ENCODE data around the gene DMBT1.

The DMBT1 gene

DNA sequence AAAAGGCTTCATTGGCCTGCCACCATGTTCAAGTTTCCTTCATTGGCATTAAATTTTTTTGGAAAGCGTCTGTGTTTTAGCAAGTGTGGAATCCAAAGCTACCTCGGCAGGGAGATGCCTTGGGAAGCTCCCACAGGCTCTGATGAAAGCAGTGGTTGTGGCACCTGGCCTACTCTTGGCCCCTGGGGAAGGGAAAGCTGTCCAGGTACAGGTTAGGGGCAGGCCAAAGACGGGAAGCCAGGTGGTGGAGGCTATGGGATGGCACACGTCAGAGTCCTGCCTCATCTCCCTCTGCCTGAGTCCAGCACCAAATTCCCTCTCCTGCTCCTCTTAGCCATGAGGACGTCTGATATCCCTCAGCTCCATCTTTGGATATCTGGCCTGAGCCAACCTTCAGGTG, 89.3 kb downstream of the DMBT1 start:
- no peak for DNase-seq

DNA sequence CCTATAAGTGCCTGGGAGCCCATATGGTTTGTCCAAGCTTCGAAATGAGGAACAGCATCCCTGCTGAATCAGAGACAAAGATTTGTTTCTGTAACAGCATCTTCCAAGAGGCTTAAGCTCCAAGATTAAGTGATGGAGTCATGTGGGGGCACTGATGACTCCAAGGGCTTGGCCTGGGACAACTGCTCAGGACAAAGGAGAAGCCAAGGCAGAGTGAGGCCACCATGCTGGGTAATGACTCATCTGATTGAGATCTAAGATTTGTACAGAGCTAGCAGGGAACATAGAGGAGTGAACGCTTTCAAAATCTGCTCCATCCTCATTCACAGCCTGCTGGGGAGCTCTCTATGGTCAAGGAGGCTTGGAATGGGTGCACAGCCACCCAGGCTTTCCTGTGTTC, 89.8 kb downstream of the DMBT1 start:
- DNase-seq: no peak

DNA sequence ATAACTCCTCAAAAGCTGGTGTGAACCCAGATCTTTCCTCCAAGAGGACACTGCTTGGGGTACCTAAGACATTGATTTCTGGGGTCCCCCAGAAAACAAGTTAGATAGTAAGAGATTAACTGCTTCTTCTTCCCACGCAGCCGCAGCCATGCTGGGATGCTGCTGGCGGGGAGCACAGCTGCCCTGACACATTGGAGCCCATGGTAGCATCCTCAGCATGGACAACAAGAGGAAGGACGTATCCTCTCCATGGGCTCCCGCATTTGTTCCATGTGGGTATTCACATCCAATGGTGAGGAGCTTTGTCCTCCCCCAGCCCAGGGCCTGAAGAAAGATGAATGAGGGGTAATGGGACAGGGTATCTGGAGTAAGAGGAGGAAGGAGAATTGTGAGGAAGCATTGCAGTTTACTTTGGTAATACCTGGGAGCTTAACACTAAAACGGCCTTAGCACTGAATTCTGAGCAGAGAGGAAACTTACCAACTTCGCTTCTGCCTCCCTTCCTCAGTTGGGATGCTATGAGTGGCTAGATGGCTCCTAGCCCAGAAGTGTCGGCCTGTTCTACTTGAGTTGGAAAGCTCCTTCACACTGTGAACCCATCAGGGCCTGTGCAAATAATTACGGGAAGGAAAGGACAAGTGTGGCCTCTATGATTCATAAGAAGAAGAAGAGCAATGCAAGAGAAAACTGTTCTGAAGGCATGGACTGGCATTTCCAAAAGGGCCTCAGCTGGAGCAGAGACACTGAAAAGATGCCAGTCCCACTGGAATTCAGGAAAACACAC, 95.2 kb downstream of the DMBT1 start:
- no peak for DNase-seq

DNA sequence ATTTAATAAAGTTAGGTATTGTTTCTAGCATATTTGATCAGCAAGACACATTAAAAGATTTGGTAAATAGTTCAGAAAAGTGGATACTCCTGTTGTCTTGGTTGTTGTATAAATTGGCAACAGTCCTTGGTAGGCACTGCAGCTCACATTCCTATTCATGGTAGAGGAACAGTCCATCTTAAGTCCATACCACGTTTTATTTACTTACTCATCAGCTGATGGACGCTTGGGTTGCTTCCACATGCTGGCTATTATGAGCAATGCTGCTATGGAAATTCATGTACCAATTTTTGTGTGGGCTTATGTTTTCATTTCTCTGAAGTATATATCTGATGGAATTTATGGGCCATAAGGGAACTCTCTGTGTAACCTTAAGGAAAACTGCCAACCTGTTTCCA, 95.8 kb downstream of the DMBT1 start:
- no peak for DNase-seq

DNA sequence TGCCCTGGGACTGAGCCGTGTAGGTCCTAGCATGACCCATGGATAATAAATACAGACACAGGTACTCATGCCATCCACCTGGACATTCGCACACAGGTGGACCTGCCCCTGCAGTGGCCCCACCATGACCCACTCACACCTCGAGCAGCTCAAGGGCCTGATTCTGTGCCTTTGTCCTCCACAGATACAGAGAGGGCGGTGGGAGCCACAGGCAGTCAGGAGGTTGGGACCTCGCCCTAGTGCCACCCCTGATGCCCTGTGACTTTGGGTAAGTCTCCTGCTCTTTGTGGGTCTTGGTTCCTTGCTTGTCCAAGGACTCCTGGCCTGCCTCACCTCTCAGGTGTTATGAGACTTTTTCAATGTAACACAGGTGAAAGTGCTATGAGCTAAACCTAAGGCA, 96.2 kb downstream of the DMBT1 start:
- DNase-seq: no peak

DNA sequence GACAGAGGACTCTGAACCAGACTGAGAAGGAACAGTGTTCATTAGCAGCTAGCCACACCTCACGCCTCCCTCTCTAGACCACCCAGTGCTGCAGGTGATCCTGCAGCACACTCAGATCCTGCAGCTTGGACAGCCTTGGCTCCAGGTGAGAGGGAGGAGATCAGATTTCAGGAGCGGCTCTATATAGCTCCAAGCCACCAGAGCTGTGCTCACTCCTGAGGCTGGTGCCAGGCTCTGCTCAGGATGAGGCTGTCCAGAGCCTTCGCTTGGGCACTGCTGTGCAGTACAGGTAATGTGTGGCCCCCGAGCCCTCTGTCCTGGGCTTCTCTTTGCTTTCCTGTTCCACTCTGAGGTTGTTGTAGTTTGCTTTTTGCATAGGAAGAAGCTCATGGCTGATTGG, 96.7 kb downstream of the DMBT1 start:
- DNase-seq: no peak

DNA sequence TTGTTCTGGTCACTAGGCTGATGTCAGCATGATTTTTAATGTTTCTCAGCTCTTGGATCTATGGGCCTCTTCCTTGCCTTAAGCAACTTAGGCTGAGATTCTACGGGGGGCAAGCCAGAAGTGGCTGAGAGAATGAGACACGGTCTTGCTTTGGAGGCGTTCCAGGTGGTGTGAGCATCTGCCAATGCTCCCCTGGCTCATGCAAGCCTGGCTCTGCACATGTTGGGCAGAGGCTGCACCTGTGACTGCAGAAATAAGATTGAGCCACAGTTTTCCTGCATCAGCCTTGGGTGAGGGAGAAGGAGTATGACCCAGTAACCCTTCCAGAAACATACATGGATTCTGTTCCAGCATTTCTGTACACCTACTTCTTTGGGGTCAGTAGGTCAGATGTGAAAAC, 97.2 kb downstream of the DMBT1 start:
- no peak for DNase-seq

DNA sequence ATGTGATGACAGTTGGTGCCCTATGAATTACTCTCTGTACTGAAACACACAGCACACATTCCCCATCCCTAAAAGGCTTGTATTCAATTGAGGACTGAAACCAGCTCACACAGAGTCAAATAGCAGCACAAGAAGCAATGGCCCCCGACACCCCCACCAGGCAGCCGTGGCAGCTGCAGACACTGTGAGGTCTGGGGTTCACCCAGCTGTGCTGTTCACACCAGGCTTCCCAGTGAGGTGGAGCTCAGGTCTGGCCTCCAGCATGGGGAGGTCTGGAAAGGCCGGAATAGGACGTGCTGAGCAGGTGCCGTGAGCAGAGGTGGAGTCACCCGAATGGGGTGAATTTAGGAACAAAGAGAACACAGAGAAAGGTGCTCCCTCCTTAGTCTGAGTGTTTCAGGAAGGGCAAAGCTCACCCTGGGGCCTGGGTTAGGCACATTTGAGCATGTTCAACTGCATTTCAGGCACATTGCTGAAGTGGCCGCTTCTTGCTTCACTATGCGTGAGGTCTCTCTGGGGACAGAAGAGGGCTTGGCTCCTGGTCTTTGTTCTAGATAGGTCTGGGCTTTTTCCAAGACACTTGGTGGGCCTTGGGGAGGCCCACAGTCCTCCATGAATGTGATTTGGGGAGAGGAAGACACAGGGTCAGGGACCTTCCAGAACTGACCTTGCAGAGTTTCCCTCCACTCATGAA, 97.9 kb downstream of the DMBT1 start:
- no peak for DNase-seq

DNA sequence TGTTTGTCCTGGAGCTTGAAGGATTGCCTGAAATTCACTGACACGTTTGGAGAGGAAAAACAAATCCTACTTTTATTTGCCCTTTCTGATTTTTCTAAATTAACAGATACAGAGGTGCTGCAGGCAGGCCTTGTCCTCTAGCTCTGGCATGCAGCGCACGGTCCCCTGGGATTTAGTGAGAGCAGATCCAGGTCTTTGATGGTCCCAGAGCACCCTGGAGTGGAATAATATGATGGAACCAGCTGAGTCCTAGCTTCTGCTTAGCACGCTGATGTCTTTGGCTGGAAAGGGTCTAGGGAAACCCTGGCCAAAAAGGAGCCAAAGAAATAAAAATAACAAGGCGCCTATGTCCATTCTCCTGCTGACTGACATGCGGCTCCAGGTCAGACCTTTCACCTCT, 98.6 kb downstream of the DMBT1 start:
- DNase-seq: no peak

DNA sequence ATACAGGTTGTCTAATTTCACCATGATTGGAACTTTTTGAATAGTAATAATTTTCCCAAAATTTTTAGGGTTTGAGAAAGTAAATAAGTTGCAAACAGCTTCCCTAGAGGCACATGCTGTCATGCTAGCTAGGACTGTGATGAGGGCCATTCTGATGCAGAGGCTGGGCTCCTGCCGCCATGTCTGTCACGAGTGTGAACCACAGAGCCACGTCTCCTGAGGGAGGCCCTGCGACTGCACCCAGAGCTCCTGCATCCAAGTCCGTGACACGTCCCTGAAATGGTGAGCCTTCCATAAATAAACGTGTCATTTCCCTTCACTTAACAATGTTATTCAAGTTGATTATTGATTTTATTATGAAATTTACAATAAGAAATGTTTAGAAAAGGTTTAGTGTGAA, 99.1 kb downstream of the DMBT1 start:
- DNase-seq: no peak

DNA sequence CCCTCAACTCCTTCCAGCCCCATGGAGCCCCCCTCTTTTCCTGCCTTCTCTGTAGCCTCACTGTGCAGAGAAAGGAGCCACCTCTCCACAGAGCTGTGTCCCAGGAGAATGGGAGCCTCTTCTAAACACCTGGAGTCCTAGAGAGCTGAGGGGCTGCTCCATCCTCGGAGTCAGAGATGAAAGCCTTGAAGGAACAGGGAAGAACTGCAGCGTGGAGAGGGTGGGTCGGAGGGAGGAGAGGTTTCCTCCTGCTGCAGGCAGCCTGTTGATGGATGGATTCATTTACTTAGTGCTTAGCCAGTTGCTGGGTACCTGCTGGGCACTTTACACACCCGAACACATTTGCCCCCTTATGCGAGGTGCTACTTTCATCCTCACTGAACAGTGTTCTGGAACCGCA, 100.1 kb downstream of the DMBT1 start:
- no peak for DNase-seq

DNA sequence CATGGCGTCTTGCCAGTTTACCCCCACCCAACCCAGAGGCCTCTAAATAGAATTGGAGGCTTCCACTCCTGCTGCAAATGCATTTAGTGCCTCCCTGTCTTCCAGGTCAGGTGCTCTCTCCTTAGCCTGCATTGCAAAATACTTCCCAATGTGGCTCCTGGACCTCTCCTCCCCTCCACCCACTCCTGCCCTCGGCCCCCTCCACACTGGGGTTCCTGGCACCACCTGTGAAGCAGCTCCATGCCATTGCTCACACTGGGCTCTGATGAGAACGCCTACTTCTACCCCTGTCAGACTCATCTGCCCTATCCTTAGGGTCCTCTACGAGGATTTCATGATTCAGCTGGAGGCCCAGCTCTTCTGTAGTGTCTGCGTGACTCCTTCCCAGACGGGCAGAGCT, 101.7 kb downstream of the DMBT1 start:
- DNase-seq: no peak

DNA sequence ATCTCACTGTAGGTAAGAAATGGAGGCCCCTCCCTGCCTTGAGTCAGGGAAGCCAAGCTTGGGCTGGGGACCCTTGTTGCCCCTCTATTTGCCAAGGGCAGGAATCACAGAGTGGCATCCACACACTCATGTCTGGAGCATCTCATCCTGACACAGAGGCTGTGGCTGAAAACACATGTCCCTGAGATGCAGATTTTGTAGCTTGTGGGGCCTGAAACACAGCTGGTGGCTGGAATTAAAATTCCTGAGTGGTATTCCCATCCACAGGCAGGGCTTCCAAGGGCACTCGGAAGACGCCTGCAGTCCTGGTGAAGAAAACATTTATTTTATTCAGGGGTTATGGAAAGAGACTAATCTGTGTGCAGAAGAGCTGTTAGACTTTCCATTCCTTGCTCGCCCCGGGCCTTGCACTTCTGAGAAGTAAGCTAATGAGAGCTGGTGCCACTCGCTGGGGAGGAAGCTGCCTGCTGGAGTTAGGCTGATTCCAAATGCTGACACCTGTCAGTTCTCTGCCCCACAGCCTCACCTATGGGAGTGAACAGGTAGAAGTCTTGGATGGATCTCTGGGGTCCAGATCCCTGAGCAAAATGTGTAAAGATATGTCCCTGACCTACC, 103.1 kb downstream of the DMBT1 start:
- no peak for DNase-seq

DNA sequence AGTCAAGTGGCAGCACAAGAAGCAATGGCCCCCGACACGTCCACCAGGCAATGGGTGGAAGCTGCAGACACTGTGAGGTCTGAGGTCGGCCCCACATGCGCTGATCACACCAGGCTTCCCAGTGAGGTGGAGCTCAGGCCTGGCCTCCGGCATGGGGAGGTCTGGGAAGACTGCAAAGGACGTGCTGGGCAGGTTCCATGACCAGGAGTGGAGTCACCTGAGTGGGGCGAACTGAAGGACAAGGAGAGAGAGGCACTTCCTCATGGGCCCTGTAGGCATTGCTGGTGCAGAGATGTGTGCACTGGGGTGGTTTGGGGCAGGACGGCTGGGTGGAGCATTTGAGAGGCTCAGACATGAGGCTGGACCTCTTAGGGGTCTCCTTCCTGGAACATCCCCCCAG, 103.9 kb downstream of the DMBT1 start:
- DNase-seq: no peak

DNA sequence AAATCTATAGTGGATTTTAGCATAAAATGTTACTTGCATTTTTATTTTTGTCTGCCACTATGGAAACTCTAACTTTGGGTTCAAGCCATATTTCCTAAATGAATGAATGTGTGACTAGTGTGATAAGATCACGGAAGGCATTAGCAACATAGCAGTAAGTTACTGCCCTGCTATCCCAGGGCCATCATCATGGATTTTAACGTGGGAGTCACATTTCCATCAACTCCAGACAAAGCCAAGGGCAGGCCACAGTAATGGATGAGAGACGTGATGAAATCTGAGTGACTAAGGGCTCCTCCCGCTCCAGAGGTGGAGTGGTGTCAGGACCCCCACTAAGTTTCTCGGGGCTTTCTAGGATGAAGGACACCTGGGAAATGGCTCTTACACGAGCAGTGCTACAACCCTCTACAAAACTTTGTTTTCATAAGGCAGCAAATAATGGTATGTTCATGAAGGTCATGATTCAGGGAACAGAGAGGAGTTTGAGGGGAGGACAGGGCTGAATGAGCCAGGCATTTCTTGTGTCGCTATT, 104.8 kb downstream of the DMBT1 start:
- DNase-seq: no peak

DNA sequence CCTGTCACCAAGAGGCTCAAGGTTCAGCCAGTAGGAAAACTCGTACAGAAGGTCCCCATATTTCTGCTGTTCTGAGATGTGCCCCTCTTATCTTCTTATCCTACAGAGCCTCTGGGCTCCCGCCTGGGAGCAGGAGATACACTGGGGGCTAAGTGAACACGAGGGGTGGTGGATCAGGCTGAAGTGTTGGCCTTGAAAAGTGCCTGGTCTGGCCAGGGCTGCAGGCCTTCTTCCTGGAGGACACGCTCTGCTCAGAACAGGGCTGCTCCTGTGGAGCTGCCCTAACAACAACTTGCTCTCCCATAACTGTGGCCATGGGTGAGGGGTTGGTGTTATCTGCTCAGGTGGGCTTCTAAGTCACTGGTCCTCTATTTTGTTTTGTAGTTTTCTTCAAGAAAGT, 105.4 kb downstream of the DMBT1 start:
- DNase-seq: no peak

DNA sequence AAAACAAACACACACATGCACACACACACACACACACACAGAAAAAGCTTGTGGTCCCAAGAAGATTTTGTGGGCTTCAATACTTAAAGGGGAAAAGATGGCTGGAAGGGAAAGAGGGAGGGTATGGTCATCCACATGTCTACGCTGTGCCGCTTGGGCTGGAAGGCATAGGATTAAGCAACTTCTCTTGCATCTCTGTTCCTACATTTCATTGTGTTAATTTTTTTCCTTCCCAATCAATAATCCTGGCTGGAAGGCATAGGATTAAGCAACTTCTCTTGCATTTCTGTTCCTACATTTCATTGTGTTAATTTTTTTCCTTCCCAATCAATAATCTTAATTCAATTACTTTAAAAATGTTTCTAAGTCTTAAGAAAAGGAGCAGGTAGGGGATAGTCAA, 108.5 kb downstream of the DMBT1 start:
- no peak for DNase-seq

DNA sequence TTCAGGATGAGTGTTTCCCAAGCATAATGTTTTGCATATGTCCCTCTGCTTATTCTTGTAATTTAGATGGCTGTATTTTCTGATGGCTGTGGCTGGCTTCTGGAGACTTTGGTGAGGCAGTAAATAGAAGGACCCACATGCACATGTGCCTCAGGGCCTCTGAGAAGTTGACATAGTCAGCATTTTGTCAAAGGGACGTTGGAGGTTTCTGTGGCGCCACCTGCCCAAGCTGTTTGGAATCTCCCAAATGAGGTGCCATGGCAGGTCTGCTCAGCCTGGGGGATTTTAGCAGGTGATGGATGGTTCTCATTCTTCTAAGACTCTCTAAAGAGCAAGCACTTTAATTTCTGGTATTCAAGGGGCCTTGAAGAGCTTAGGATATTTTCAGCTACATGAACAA, 109.3 kb downstream of the DMBT1 start:
- no peak for DNase-seq

DNA sequence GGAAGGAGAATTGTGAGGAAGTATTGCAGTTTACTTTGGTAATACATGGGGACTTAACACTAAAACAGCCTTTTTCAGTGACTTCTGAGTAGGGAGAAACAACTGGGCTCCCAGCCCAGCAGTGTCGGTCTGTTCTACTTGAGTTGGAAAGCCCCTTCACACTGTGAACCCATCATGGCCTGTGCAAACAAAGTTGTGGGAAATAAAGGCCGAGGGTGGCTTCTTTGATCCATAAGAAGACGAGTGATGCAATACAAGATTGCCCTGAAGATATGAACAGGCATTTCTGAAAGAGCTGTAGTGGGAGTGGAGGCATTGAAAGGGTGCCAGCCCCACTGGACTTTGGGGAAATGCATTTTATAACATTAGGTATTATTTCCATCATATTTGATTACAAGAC, 110.8 kb downstream of the DMBT1 start:
- no peak for DNase-seq

DNA sequence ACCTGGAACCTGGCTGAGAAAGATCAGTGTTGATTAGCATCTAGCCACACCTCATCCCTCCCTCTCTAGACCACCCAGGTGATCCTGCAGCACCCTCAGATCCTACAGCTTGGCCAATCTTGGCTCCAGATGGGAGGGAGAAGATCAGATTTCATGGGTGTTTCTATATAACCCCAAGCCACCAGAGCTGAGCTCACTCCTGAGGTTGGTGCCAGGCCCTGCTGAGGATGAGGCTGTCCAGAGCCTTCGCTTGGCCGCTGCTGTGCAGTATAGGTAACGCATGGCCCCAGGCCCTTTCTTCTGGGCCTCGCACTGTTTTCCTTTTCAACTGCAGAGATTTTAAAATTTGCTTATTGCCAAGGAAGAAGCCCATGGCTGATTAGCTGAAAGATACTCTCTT, 112.1 kb downstream of the DMBT1 start:
- no peak for DNase-seq

DNA sequence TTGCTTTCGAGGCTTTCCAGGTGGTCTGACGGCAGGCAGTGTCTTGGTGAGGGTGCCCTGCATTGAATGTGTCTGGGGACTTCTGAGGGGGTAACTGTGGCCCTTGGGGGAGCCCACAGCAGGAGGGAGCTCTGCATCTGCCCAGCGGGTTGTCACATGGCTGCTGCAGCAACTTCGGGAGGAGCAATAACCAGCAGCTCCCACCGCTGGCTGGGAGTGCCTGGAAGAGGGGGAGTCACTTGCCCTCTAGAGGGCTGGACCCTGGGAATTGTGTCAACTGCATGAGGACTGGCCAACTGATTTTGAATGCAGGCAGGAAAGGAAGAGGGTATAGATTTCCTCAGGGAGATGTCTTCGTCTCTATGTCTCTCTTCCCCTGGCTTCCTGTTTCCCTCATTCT, 112.7 kb downstream of the DMBT1 start:
- no peak for DNase-seq

DNA sequence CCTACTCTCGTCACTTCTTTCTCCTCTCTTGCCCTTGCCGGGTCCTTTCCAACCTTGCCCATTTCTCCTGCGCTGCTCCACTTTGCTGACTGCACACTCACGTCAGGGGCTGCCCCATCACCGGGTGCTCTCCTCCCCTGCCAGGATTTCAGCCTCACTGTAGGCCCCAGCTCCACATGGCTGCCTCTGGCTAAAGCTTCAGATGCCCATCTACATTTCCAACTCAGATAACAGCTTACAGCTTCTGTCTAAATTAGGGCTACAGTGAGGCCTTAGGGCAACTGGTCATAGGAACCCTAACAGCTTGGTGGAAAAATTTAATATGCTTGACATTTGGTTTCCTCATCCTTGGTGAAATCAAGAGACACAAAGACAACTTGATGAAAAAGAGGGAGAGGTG, 113.2 kb downstream of the DMBT1 start:
- DNase-seq: no peak

DNA sequence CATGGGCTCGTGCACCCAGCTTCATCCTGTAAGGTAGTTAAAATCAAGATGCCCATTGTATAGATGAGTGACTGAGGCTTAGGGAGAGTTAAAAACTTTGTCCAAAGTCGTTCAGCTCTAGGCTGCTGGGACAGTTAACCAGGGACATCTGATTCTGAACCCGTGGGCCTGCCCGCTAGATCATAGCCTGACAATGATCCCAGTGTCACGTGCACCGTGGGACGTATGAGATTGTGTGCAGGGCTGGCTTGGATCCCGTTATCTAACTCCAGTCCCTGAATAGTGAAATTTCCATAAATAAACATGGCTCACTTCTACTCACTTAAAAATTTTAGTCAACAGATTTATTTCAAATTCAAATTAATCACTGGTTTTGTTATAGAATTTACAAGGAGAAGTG, 114.2 kb downstream of the DMBT1 start:
- no peak for DNase-seq

DNA sequence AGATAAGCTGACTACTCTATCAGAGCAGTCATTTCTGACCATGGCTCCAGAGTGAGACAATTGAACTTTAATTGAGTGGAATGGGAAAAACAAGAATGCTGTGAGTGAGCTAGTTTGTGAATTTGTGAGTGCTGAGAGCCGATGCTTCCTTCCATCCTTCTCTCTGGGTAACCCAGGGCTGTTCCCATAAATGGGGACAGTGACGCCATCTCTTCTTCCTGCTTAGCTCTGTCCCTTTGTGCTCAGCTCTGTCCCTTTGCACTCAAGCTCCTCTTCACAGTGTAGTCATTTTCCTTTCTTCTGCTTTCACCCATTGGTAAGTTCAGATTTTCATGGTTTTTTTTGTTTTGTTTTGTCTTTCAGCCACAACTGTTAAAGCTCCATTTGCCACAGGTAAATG, 114.7 kb downstream of the DMBT1 start:
- DNase-seq: no peak
